Inferior parietal cortex (tissue), 1 donor: ENCODE measurements around the gene DAB2IP.
"Not testable (repeated sequence)": the region's sequence is repeated elsewhere in the genome, so short reads cannot be mapped to it uniquely, and the experiment has no call there.

Experiments
- DNase-seq: peaks from one replicate; pipeline ENCODE4 v3.0.0-alpha.2; 2016; ENCODE audit errors: extremely low spot score

The DAB2IP gene

DNA sequence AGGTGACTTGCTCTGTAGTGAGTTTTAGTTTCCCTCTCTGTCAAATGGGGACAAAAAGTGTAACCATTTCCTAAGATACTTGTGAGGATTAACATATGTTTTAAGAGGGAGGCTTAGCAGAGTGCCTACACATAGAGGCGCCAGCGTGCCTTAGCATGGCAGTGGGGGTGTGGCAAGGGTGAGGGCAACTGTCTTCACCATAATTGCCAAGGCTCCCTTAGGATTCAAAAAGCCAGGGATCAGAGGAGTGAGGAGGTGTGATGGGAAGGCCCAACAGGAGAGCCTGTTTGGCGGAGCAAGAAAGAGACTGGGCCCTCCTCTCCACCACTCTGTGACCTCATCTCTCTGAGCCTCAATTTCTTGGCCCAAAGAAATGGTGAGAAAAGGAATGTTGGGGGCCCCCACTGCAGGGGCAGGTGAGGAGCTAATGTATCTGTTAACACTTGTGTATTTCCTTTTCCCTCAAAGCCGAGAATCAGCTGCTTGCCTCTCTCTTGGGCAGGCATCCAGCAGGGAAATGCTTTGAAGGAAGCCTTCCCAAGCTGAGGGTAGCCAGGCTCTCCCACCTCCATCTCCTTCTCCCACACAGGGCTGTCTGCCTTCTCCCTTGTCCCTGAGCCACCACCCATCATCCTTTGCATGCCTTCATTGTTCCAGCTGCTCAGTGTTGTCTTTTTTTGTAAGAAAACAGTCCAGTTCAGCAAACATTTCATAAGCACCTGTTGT lies 76.0 kb downstream of the DAB2IP start:
- DNase-seq, result no peak

DNA sequence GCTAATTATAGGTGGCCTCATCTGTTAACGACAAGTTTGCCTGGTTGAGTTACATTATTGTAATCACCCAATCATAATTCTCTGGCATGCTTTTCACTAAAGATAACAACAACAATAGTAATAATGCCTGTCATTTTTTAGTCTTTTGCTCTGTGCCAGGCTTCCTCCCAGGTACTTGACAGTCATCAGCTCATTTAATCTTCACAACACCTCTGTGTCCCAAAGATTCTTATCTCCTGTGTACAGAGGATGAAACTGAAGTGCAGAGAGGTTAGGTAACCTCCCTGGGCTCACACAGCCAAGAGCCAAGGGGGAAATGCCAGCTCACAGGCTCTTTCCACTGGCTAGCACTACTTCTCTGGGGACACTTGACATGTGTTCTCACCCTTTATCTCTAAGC lies 77.5 kb downstream of the DAB2IP start:
- DNase-seq, result no peak

DNA sequence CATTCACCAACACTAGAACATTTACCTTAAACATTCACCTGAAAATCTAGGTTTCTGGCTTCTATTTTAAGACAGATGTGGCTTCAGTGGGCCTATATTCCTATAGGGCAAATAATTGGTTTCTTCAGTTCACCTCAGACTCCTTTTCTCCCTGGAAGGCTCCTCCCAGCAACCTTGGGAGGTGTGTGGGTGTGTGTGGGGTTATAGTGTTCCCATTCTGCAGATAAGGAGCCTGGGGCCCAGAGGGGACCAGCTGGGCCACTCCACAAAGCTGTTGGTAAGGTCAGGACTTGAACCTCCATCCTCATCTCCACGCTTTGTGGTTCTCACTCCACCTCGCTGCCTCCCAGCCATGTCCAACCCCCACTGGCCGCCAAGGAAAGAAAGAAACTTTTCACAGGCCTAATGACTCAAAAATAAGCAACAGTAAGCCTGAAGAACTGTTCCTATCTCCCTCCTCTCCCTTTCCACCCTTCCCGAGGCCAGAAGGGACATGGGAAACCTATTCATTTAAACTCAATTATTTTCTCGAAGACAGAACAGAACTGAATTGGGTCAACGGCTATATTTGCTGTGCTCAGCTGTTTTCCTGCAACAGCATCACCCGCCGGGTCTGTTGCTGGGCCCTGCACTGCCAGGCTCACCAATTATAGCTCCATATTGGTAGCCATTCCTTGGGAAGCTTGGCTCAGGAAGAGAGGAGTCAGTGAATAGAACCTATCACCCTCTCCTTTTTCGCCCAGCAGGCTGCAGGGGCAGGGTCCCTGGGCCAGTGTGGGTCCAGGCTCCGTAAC lies 78.5 kb downstream of the DAB2IP start:
- no peak for DNase-seq

GRCh38 chr9:121731090-121731489 lies 79.7 kb downstream of the DAB2IP start:
- no peak for DNase-seq

DNA sequence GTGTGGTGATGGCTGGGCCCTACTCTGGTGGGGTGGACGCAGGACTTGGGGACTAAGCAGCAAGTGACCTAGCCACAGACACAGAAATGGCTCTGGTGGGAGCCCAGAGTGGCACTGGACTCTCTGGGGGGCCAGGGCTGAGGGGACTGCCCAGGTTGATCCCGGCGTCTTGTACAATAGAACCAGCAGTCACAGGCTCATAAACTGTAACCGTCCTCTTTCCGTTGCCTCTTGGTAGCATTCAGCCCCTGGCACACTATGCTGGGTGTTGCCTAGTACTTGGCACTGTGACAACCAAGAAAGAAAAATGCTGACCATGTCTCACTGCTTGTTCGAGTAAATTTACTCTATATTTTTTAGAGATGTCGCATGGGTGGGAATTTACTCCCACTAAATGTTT lies 80.5 kb downstream of the DAB2IP start:
- no peak for DNase-seq

GRCh38 chr9:121732389-121732788 lies 81.0 kb downstream of the DAB2IP start:
- no peak for DNase-seq

DNA sequence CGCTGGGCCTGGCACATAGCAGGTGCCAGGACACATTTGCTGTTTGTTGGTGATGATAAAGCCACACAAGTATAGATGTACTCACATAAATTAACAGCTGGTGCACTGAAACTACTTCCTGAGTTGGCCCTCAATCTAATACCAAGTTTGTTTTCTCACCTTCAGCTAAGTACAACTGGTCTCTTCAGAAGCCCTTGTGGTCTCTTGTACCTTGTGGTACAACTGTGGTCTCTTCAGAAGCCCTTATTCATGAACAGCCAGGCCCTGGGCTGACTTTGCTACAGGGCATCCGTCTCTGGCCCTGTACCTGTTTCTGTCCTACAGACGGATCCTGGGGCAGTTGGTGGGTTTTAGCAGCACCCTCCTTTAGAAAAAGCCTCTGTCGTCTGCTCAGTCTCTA lies 81.5 kb downstream of the DAB2IP start:
- no peak for DNase-seq

- no peak for DNase-seq
Measured at GRCh38 chr9:121734465-121734864, 83.0 kb downstream of the DAB2IP start.

DNA sequence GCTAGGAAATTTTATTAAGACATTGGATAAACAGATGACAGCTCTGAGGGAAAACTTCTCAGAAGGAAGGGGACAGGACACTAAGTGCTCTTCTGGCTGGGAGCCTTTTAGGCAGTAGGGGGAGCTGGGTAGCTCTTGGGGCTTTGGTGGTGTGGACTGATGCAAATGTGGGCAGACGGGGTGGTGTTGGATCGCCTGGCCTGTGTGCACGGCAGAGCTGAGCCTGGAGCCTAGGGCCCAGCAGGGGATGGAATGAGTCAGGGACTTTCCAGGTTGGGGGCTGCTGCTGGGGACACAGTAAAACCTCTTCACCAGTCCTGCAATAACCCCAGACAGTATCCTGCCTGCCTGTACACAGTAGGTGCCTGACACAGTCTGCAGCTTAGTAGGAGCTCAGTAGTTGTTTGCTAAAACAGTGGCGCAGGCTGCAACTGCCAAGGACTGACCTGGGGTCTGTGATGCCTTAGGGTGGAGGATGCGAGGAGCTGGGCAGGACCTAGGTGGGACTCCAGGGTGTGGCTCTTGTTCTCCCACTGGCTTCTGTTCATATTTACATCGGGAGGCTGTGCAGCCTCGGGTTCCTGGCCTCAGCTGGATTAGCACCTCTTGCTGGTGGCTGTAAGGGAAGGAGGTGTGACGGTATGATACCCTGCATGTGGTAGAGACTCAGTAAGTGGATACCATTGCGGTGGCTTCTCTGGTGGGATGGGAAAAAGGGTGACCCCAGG lies 83.8 kb downstream of the DAB2IP start:
- DNase-seq, result no peak

- no peak for DNase-seq
Measured at GRCh38 chr9:121735793-121736770, 84.6 kb downstream of the DAB2IP start.

GRCh38 chr9:121736934-121737462 lies 85.6 kb downstream of the DAB2IP start:
- no peak for DNase-seq

DNA sequence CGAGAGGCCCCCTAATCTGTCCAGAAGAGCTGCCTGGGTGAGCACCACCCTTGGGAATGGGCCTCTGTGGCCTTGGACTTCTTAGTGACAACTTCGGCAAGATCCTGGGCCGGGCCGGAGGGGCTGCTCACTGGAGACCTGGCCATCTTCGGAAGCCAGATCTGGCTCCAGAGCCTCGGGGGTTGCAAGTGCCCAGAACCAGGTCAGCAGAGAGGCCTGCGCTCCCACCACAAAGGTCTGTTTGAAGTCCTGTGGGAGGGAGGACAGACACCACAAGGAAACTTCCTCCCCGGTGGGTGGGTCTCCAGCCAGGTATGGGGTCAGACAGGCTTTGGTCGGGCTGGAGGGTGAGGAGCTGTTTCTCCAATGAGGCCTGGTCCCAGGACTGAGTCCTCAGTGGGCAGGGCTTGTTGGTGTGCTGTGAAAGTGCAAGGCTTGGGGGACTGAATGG lies 86.1 kb downstream of the DAB2IP start:
- DNase-seq, result no peak

DNA sequence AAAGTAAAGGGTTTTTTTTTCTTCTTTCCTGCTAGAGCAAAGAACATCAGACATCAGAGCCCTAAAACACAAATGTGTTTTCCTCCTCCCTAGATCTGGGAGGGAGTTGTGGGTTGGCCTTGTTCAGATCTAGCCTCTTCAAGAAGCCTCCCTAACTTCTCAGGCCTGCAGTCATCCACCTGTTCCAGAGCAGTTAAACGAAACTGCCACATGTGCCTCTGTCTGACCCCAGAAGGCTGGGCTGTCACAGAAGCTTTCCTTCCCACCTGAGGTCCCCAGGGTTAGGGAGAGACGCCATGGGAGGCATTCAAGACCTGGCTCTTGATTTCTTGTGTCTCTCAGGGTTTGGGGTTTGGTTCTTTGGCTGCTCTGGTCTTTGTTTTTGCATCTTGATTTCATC lies 87.0 kb downstream of the DAB2IP start:
- DNase-seq, result no peak

DNA sequence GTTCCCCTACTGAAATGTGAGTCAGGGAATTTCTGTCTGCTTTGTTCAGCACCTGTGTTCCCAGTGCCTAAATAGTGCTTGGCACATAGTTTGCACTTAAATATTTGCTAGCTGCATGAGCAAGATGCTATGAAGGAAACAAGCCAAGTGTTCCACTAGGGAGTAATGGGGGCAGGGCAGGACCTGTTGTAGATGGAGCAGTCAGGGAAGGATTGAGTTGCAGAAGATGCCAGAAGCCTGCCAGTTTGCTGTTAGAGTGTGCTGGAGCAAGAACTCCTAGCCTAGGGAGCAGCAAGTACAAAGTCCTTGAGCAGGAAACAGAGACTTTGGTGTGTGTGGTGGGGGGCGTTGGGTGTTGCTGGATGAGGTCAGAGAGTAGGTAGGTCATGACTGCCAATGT lies 87.5 kb downstream of the DAB2IP start:
- no peak for DNase-seq

GRCh38 chr9:121739971-121740370 lies 88.5 kb downstream of the DAB2IP start:
- no peak for DNase-seq

DNA sequence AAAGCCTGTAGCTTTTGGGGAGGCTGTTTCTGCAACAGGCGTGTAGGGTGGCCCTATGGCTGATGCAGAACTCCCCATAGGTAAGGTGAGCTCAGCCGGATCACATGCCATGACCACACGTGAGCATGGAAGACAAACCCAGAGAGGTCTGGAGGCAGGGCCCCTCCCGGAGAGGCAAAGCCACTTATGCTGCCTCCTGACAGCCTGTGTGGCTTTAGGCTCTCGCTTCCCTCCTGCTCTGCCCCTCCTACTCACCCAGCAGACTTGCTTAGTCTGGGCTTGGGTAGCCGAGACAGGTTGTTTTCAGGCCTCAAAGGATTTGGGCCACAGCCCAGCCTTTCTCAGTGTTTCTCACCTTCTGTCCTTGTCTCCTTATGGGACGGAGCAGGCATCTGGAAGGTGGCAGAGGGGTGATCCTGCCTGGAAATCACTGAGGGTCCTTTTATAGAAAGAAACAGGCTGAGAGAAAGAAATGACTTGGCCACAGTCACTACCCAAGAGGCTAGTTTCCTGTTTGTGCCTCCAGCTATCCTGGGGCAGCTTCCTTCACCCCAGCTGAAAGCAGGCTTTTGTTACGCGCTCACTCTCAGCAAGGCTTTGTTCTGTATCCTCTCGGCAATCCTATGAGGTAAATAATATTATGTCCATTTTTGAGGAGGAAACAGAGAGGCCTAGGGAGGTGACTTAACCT lies 89.9 kb downstream of the DAB2IP start:
- no peak for DNase-seq

GRCh38 chr9:121741919-121742283 lies 90.5 kb downstream of the DAB2IP start:
- DNase-seq, result not testable (repeated sequence)

DNA sequence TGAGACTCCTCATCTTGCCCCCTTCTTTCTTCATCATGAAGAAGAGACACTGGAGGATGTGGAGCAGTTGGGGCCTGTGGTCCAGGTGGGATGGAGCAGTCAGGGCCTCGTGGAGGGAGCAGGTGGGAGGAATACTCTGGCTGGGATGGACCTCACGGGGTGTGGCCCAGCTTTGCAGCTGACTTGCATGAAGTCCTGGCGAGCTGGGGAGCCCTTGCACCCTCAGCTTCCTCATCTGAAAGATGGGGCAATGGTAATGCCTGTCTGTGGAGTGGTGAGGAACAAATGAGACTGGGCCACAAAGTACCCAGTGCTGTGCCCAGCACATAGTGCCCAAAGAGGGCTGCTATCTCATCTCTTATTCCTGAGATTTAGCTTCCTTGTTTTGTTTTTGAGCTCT lies 91.5 kb downstream of the DAB2IP start:
- DNase-seq, result no peak

GRCh38 chr9:121743441-121744001 lies 92.1 kb downstream of the DAB2IP start:
- peak; percentile 68 for DNase-seq

GRCh38 chr9:121744002-121744686 lies 92.7 kb downstream of the DAB2IP start:
- DNase-seq, result peak; percentile 65
